ENCODE measurements around the gene SMTN. TPM values are rescaled to one million over a fixed set of nuclear protein-coding genes. Genes with fewer than 3 reads are reported as not detected.
A peak's percentile ranks its signal among the peaks of the same experiment; 100 is the strongest.
"Not testable (repeated sequence)": the region's sequence is repeated elsewhere in the genome, so short reads cannot be mapped to it uniquely, and the experiment has no call there.

The SMTN gene
- total RNA-seq, 3 donors from 2014 or later: 13.9 to 54.1 (median 41.6) TPM

- Histone ChIP-seq H3K27ac (peak overlapping the region; percentile 57 to 84), H3K4me3 (no peak overlapping the region), H3K27me3 (no peaks in the 10 kb centered on the region), H3K4me1 (no peaks in the 10 kb centered on the region), H3K36me3 (no peaks in the 10 kb centered on the region), H3K9me3 (no peaks in the 10 kb centered on the region)
- intact Hi-C loops (cut with DNase I; ENCODE audit: low total_unique reads): no loop called here
- no peak for DNase-seq (ENCODE audit: low spot score in 2 of 2)
- no peak for TF ChIP-seq CTCF (IDR thresholded peaks at IDR 0.05)
- no peak for TF ChIP-seq POLR2A (IDR thresholded peaks at IDR 0.05)
- no peak for TF ChIP-seq POLR2AphosphoS5 (IDR thresholded peaks at IDR 0.05)
These were observed 5.2 kb upstream of the SMTN start for GRCh38 chr22:31075961-31076360.

- TF ChIP-seq POLR2AphosphoS5 (IDR thresholded peaks at IDR 0.05) (no peak), POLR2A (IDR thresholded peaks at IDR 0.05) (no peak), CTCF (IDR thresholded peaks at IDR 0.05) (no peak)
- H3K9me3 ChIP-seq: no peaks in the 10 kb centered on the region
- H3K4me3 ChIP-seq: no peak overlapping the region
- DNase-seq (ENCODE audit: low spot score in 2 of 2): no peak
- intact Hi-C loops (cut with DNase I; ENCODE audit: low total_unique reads): no loop called here
- H3K27me3 ChIP-seq: no peaks in the 10 kb centered on the region
- H3K27ac ChIP-seq: no peak overlapping the region
- no peaks in the 10 kb centered on the region for H3K36me3 ChIP-seq
- peaks cover 0 to 6% of the 10 kb centered on the region in 2 donors for H3K4me1 ChIP-seq
These were observed 3.4 kb upstream of the SMTN start for GRCh38 chr22:31077681-31078080.

GRCh38 chr22:31078389-31078788, 2.7 kb upstream of the SMTN start:
- H3K36me3 ChIP-seq; H3K4me3 ChIP-seq; H3K27ac ChIP-seq; intact Hi-C loops (cut with DNase I; ENCODE audit: low total_unique reads); H3K9me3 ChIP-seq; DNase-seq (ENCODE audit: low spot score in 2 of 2); H3K27me3 ChIP-seq: not testable (repeated sequence)
- H3K4me1 ChIP-seq: peaks cover 0 to 13% of the 10 kb centered on the region in 2 donors

GRCh38 chr22:31079095-31079642, 1.9 kb upstream of the SMTN start:
- Histone ChIP-seq H3K9me3 (no peaks in the 10 kb centered on the region), H3K36me3 (no peaks in the 10 kb centered on the region), H3K4me1 (peaks cover 0 to 20% of the 10 kb centered on the region in 2 donors), H3K4me3 (no peak overlapping the region), H3K27me3 (no peaks in the 10 kb centered on the region), H3K27ac (no peak overlapping the region)
- TF ChIP-seq POLR2A (IDR thresholded peaks at IDR 0.05) (no peak), POLR2AphosphoS5 (IDR thresholded peaks at IDR 0.05) (no peak), CTCF (IDR thresholded peaks at IDR 0.05) (no peak)
- DNase-seq (ENCODE audit: low spot score in 2 of 2): no peak
- intact Hi-C loops (cut with DNase I; ENCODE audit: low total_unique reads): no loop called here

- intact Hi-C loops (cut with DNase I; ENCODE audit: low total_unique reads): no loop called here
- no peak for TF ChIP-seq CTCF (IDR thresholded peaks at IDR 0.05)
- no peak for TF ChIP-seq POLR2A (IDR thresholded peaks at IDR 0.05)
- TF ChIP-seq POLR2AphosphoS5 (IDR thresholded peaks at IDR 0.05): no peak
These were observed 812 bp upstream of the SMTN start for GRCh38 chr22:31080164-31080847.

More at GRCh38 chr22:31080164-31080847, 812 bp upstream of the SMTN start:
- DNase-seq (ENCODE audit: low spot score in 2 of 2): no peak
- no peaks in the 10 kb centered on the region for H3K9me3 ChIP-seq
- peaks cover 0 to 22% of the 10 kb centered on the region in 2 donors for H3K4me1 ChIP-seq
- H3K27ac ChIP-seq: peak overlapping the region; percentile 94 to 97
- H3K4me3 ChIP-seq: peak overlapping the region; percentile 69 to 85 (median 71)
- no peaks in the 10 kb centered on the region for H3K27me3 ChIP-seq
- no peaks in the 10 kb centered on the region for H3K36me3 ChIP-seq

All from breast epithelium (tissue), 4 donors.